AG04449 (cell line): Measurements from ENCODE around the gene GALE.
"Not testable (repeated sequence)": the region's sequence is repeated elsewhere in the genome, so short reads cannot be mapped to it uniquely, and the experiment has no call there.

ENCODE experiments used
- CTCF ChIA-PET: fragments of 350-600 bp; formaldehyde crosslinking; extraction: SDS; loops from one replicate; lab custom pipeline; 2021; ENCODE audit warnings: antibody characterized with exemption; lab: Yijun Ruan, JAX
- POLR2A ChIA-PET: fragments of 400-600, 350-600 bp; formaldehyde crosslinking; extraction: SDS; loops from one replicate; lab custom pipeline; 2020; ENCODE audit warnings: antibody characterized with exemption, inconsistent platforms; lab: Yijun Ruan, JAX
- DNase-seq: peaks from one replicate; pipeline ENCODE4 v3.0.0-alpha.2; 2010; ENCODE audit warnings: low read depth, low spot score
- H3K4me3 ChIP-seq: 2 replicates; pipeline ENCODE4 v1.5.1; 2011; ENCODE audit warnings: low read depth, mild to moderate bottlenecking, control low read depth, low read length
- TF ChIP-seq, protein P1 (sequence below): IDR thresholded peaks from one replicate; pipeline ENCODE4 v1.5.1; 2011; ENCODE audit warnings: mild to moderate bottlenecking, moderate library complexity, low read length, control low read depth, inconsistent platforms; ENCODE audit not compliant: insufficient read depth; ENCODE audit errors: missing control alignments

GALE gene

DNA sequence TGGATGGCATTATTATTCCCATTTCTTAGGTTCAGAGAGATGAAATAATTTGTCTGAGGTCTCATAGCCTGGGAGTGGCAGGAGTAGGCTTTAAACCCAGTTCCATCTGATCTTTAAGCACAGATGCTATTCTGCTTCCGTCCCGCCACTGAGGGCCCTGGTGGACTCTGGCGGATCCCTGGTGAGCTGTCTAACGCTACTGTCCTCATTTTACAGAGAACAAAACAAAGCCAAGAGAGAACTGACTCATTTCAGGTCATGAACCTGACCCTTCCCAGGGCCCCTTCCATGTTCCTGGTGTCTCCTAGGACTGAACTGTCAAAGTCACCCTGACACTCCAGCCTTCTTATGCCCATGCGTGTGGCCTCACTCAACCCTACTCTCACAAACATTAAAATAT, 3.1 kb upstream of the GALE start:
- POLR2A ChIA-PET: interaction anchor here (1.5 kb wide), 1 partner anchor 12 kb away, joined by 6 read pairs; no protein-coding TSS in a partner anchor
- no peak overlapping the region for H3K4me3 ChIP-seq
- CTCF ChIA-PET: interaction anchor here (8.7 kb wide), 1 partner anchor 18 kb away, joined by 134 read pairs; the partner anchor contains the start of gene HMGCL
- DNase-seq: no peak
- TF ChIP-seq, protein P1, sequence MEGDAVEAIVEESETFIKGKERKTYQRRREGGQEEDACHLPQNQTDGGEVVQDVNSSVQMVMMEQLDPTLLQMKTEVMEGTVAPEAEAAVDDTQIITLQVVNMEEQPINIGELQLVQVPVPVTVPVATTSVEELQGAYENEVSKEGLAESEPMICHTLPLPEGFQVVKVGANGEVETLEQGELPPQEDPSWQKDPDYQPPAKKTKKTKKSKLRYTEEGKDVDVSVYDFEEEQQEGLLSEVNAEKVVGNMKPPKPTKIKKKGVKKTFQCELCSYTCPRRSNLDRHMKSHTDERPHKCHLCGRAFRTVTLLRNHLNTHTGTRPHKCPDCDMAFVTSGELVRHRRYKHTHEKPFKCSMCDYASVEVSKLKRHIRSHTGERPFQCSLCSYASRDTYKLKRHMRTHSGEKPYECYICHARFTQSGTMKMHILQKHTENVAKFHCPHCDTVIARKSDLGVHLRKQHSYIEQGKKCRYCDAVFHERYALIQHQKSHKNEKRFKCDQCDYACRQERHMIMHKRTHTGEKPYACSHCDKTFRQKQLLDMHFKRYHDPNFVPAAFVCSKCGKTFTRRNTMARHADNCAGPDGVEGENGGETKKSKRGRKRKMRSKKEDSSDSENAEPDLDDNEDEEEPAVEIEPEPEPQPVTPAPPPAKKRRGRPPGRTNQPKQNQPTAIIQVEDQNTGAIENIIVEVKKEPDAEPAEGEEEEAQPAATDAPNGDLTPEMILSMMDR: no peak

DNA sequence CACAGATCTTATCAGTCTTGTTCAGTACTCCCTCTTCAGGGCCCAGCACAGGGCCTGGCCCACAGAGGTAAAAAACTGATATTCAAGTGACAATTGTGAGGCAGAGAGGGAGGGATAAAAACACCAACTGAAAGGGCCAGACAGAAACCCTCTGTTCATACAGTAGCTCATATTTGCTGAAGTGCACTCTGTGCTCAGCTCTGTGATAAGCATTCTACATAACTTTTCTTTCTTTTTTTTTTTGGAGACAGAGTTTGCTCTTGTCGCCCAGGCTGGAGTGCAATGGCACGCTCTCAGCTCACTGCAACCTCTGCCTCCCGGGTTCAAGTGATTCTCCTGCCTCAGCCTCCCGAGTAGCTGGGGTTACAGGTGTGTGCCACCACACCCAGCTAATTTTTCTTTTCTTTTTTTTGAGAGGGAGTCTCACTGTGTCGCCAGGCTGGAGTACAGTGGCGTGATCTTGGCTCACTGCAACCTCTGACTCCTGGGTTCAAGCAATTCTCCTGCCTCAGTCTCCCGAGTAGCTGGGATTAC, 2.3 kb upstream of the GALE start:
- not testable (repeated sequence) for H3K4me3 ChIP-seq, DNase-seq
- CTCF ChIA-PET: interaction anchor here (0.8 to 3.1 kb wide), 6 partner anchors 8 to 114 kb away, joined by 3 to 41 read pairs (median 6); partner anchors contain the start of gene HMGCL
- POLR2A ChIA-PET: interaction anchor here (0.7 to 1.5 kb wide), 2 partner anchors 11 to 22 kb away, joined by 4 to 6 read pairs; no protein-coding TSS in a partner anchor

DNA sequence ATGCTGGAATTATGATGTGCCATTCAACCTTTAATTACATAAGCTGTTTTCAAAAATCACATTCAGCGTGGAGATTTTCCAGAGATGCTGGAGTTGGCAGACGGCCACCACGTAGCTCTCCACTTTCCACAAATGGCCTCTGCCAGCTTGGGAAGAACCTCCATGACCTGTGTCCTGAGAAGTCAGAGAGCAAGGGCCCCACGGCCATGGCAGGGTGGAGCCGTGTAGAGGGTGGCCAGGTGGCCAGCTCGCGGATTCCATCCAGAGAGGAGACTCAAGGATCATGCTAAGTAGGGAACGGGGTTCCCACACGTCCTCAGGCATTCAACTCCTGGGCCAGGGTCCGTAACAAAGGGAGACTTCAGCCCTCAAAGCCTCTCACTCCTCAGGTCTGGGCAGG, 1.3 kb upstream of the GALE start:
- H3K4me3 ChIP-seq: no peak overlapping the region
- CTCF ChIA-PET: interaction anchor here (1.0 to 3.1 kb wide), 5 partner anchors 9 to 115 kb away, joined by 3 to 41 read pairs (median 6); partner anchors contain the start of gene HMGCL
- POLR2A ChIA-PET: interaction anchor here (0.6 to 2.0 kb wide), 3 partner anchors 10 to 12 kb away, joined by 3 to 7 read pairs (median 4); partner anchors contain the start of gene LYPLA2
- TF ChIP-seq, protein P1: no peak
- no peak for DNase-seq

DNA sequence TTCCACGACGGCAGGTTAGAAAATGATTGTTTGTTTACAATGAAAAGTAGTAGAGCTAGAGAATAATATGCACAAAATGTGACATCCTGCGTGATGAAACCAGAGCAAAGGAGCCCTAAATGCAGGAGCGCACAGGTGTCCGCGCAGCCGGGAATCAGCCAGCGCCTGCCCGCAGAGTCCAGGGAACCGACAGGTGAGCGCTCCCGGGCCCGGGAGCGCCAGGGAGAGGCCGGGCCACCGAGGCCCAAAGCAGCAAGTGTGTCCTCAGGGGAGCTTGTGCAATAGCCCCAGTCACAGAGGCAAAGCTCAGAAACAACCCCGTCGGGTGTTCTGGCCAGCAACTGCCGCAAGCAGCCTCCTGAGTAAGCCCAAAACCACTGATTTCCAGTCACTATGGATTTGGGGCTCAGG, 789 bp upstream of the GALE start:
- TF ChIP-seq, protein P1: no peak
- POLR2A ChIA-PET: interaction anchor here (0.6 to 2.7 kb wide), 4 partner anchors 9 to 24 kb away, joined by 3 to 10 read pairs (median 6); partner anchors contain the start of genes HMGCL and LYPLA2
- no peak for DNase-seq

DNA sequence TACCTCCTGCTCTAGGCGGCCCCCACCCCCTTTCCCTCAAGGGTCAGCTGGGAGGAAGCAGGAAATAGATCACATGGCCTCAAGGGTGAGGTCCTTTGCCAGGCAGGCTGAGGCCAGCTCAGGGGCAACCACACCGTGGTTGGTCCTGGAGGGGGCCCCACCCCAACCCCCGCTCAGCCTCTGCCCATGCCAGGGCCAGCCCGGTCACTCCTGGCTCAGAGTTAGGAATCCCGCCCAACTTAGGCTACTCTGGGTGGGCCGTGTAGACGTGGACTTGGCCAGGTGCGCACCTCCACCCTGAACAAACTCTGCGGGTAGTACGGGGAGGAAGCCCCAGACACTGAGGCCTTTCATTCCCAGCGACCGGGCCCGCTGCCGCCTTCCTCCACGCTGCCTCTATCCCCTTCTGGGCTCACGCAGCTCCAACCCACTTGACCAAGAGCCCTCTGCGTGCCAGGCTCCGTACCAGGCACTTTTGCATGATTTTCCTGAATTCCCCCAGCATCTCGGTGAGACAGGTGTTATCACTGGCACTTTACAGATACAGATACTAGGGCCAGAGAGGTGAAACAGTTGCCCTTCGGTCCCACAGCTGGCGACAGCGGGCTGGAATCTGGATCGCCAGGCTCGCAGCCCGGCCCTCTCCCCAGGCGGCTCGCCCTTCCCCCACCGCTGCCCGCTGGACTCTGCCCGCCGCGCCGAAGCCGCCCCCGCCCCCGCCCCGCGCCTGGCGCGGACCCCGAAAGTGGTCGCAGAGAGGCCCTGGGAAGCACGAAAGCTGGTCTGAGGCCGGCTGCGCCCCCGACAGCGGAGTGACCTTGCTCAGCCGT, 769 bp downstream of the GALE start:
- no peak for DNase-seq
- TF ChIP-seq, protein P1: no peak
- CTCF ChIA-PET: interaction anchor here (0.8 to 3.1 kb wide), 6 partner anchors 10 to 229 kb away, joined by 3 to 41 read pairs (median 4); no protein-coding TSS in a partner anchor
- POLR2A ChIA-PET: interaction anchor here (0.6 to 2.7 kb wide), 8 partner anchors 7 to 247 kb away, joined by 3 to 10 read pairs (median 4); partner anchors contain the start of genes HMGCL, RPL11 and SRSF10
- peak overlapping the region; percentile 85 for H3K4me3 ChIP-seq

More for the DNA sequence above, 789 bp upstream of the GALE start:
- CTCF ChIA-PET: interaction anchor here (1.6 to 3.1 kb wide), 3 partner anchors 9 to 30 kb away, joined by 6 to 41 read pairs (median 7); partner anchors contain the start of gene HMGCL
- H3K4me3 ChIP-seq: peak overlapping the region; percentile 85

DNA sequence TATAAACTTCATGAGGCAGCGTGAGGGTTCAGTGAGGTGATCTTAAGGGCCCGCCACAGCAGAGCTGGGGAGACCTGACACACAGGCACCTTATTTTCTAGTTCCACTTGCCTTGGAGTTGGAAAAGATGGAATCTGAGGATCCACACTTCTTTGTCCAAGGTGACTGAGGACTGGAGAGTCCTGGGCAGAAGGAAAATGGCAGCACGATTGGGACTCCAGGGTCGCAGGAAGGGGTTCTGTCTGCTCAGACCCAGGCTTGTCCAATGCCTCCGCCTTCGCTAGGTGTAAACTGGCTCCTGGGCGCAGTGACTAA, 1.3 kb downstream of the GALE start:
- DNase-seq: no peak
- TF ChIP-seq, protein P1: no peak
- POLR2A ChIA-PET: interaction anchor here (1.1 to 2.7 kb wide), 4 partner anchors 19 to 247 kb away, joined by 3 to 10 read pairs (median 6); partner anchors contain the start of genes HMGCL and RPL11
- CTCF ChIA-PET: interaction anchor here (0.8 to 1.4 kb wide), 6 partner anchors 9 to 229 kb away, joined by 3 to 6 read pairs (median 4); no protein-coding TSS in a partner anchor
- peak overlapping the region; percentile 85 for H3K4me3 ChIP-seq
